ENCODE data around the gene M1AP. TPM values are rescaled to one million over a fixed set of nuclear protein-coding genes. Genes with fewer than 3 reads are reported as not detected.

The M1AP gene
- total and polyA plus RNA-seq, 2 of the 8 experiments (the other 6 are each of a cell fraction or from before 2014, with no cell fraction given): 4.8 TPM

GRCh38 chr2:74599676-74600075 is 48.5 kb downstream of the M1AP start:
- WGBS, 2 experiments (ENCODE audit: extremely low coverage in 1 of 2, insufficient coverage in 1 of 2, insufficient read length in 1 of 2, insufficient replicate concordance in 2 of 2, low coverage in 1 of 2, low lambda C conversion rate in 2 of 2, missing lambda C conversion rate in 1 of 2): 83% methylated on average over 3 of the region's 3 CpGs; no CpG with 5 or more reads in 1 of the 2 experiments
- Histone ChIP-seq H2AK5ac (ENCODE audit: low read depth, low read length) (no peak overlapping the region), H2AFZ (ENCODE audit: low read length) (no peak overlapping the region), H3K4ac (replicated peaks; ENCODE audit: insufficient read length, low read depth, low read length) (no peak overlapping the region), H4K5ac (ENCODE audit: insufficient read length, low read depth, low read length) (no peak overlapping the region), H4K8ac (ENCODE audit: extremely low read depth, insufficient read depth, low read length) (no peak overlapping the region), H3K27me3 (replicated peaks in 1 of 4; ENCODE audit: control insufficient read depth in 3 of 4, extremely low read depth in 1 of 4, insufficient read depth in 3 of 4, low read length in 3 of 4) (peaks cover 0 to 2% (median 0%) of the 10 kb centered on the region in 4 experiments; a peak in 1 of 7 replicates), H3K18ac (ENCODE audit: extremely low read depth, low read length) (no peak overlapping the region), H2BK120ac (replicated peaks; ENCODE audit: low read depth, low read length) (no peak overlapping the region), H3K9me3 (ENCODE audit: insufficient read depth in 2 of 2, low read depth in 1 of 2, low read length in 1 of 2) (no peaks in the 10 kb centered on the region), H2BK5ac (ENCODE audit: low read depth, low read length) (no peak overlapping the region), H4K20me1 (replicated peaks in 1 of 2; ENCODE audit: control insufficient read depth in 1 of 2, insufficient read depth in 2 of 2, low read length in 2 of 2) (no peaks in the 10 kb centered on the region), H4K91ac (replicated peaks; ENCODE audit: insufficient read length, low read length) (no peak overlapping the region), H3K56ac (replicated peaks; ENCODE audit: insufficient read length, low read depth, low read length) (no peak overlapping the region), H2BK12ac (ENCODE audit: low read depth, low read length) (no peak overlapping the region), H3K36me3 (ENCODE audit: control insufficient read depth in 2 of 4, insufficient read depth in 4 of 4, low read length in 3 of 4) (no peaks in the 10 kb centered on the region), H3K79me1 (ENCODE audit: low read depth, low read length) (no peaks in the 10 kb centered on the region), H3K79me2 (ENCODE audit: control insufficient read depth in 1 of 2, insufficient read depth in 2 of 2, low read length in 2 of 2) (no peaks in the 10 kb centered on the region), H2BK15ac (ENCODE audit: low read length) (no peak overlapping the region), H3K4me3 (ENCODE audit: extremely low read depth in 1 of 4, insufficient read depth in 2 of 4, low read depth in 3 of 4, low read length in 4 of 4) (no peak overlapping the region), H3K9ac (replicated peaks in 1 of 4; ENCODE audit: extremely low read depth in 1 of 4, low read depth in 3 of 4, low read length in 3 of 4) (no peak overlapping the region), H3K23me2 (ENCODE audit: low read depth, low read length) (peaks cover 2% of the 10 kb centered on the region; the same call in 1 of the 2 replicates), H3K14ac (ENCODE audit: insufficient read length) (no peak overlapping the region), H3K4me1 (replicated peaks in 1 of 4; ENCODE audit: control insufficient read depth in 3 of 4, insufficient read depth in 4 of 4, low read length in 3 of 4) (no peaks in the 10 kb centered on the region), H3K4me2 (ENCODE audit: insufficient read depth in 1 of 2, low read depth in 2 of 2, low read length in 2 of 2) (no peak overlapping the region), H3K23ac (ENCODE audit: insufficient read length) (no peak overlapping the region), H2BK20ac (ENCODE audit: low read length) (no peak overlapping the region), H3K27ac (ENCODE audit: low read depth, low read length) (no peak overlapping the region)
- CTCF ChIA-PET (ENCODE audit: partially characterized antibody): interaction anchor here (6.4 kb wide), 1 partner anchor 12 kb away, joined by 50 read pairs; no protein-coding TSS in a partner anchor
- no peak for TF ChIP-seq ASH2L (IDR thresholded peaks at IDR 0.05; ENCODE audit: low read length)
- POLR2A ChIA-PET (ENCODE audit: partially characterized antibody): interaction anchor here (0.9 kb wide), 1 partner anchor 10 kb away, joined by 3 read pairs; no protein-coding TSS in a partner anchor
- FAIRE-seq: no peak
- DNase-seq (ENCODE audit: low read depth in 1 of 2, low spot score in 2 of 2): no peak
